LNCAP (cell line): ENCODE data around the gene YTHDF2.

Experiments
- TF ChIP-seq, protein P1 (sequence below): fragments of 450-650 bp; IDR thresholded peaks from 2 replicates; pipeline ENCODE4 v1.5.1; 2017; ENCODE audit warnings: mild to moderate bottlenecking

YTHDF2 gene

GRCh38 chr1:28735961-28736449 is 735 bp upstream of the YTHDF2 start:
- TF ChIP-seq, protein P1, sequence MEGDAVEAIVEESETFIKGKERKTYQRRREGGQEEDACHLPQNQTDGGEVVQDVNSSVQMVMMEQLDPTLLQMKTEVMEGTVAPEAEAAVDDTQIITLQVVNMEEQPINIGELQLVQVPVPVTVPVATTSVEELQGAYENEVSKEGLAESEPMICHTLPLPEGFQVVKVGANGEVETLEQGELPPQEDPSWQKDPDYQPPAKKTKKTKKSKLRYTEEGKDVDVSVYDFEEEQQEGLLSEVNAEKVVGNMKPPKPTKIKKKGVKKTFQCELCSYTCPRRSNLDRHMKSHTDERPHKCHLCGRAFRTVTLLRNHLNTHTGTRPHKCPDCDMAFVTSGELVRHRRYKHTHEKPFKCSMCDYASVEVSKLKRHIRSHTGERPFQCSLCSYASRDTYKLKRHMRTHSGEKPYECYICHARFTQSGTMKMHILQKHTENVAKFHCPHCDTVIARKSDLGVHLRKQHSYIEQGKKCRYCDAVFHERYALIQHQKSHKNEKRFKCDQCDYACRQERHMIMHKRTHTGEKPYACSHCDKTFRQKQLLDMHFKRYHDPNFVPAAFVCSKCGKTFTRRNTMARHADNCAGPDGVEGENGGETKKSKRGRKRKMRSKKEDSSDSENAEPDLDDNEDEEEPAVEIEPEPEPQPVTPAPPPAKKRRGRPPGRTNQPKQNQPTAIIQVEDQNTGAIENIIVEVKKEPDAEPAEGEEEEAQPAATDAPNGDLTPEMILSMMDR = no peak

- TF ChIP-seq, protein P1 = no peak
These were observed 780 bp downstream of the YTHDF2 start for GRCh38 chr1:28737307-28738132.

GRCh38 chr1:28740118-28740517 is 3.4 kb downstream of the YTHDF2 start:
- TF ChIP-seq, protein P1 = no peak

- TF ChIP-seq, protein P1 = no peak
These were observed 7.4 kb downstream of the YTHDF2 start for GRCh38 chr1:28744184-28744583.

GRCh38 chr1:28745653-28746173 is 9.0 kb downstream of the YTHDF2 start:
- TF ChIP-seq, protein P1 = no peak

DNA sequence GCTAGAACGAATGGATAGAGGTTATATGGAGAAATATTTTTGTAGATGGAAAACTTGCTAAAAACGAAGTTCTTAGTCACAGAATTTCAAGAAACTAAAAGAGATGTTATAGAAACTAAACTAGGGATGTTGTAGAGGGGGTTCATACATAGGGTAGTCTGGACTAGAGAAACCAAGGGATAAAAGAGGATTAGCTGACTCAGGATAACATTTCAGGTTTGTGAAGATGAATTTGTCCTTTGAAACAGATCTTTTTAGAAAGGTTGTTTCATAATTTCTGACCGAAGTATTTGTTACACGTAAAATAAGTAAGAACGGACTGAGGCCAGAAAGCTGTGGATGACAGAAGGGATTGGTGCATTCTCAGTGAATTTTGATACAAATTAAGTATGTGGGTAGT is 13.6 kb downstream of the YTHDF2 start:
- TF ChIP-seq, protein P1 = no peak

DNA sequence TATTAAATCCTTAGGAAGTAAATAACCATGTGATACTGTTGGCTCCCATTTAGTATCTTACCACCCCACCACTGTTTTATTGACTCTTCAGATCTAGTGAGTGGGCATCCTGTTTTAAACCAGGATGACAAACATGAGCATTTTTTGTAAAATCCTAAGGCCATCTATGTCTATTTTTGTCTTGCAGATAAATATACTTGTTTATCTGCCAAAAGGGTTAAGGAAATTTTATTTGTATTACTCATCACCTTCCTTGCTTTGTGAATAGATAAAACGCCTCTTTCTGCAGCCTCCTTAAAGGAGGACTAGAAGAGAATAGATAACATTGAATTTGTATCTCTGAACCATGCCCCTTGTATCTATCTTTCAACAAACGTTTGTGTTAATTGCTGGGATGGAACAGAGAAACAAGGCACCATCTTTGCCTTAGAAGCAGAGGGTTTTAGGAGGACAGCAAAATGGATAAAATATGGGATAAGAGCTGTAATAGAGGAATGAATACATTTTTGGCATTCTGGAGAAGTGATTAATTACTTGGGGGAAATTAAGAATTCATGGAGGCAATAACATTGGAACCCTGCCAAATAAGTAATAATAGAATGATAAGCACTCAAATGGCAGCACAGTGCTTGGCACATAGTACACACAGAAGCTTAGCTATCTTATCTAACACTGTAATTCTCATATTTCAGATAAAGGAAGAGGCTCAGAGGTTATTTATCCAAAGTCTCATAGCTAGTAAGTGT is 14.7 kb downstream of the YTHDF2 start:
- TF ChIP-seq, protein P1 = no peak
